Skeletal muscle tissue (tissue), 4 donors: ENCODE data around the gene RASSF7. TPM values are rescaled to one million over a fixed set of nuclear protein-coding genes. Genes with fewer than 3 reads are reported as not detected.

Experiments
- H3K27ac ChIP-seq: one replicate; pipeline ENCODE4 v1.7.0; 2013; ENCODE audit warnings: mild to moderate bottlenecking, low read depth, low read length, inconsistent platforms
- H3K27me3 ChIP-seq, 3 donors: one replicate each; pipeline ENCODE4 v1.7.0; 2013; ENCODE audit warnings: low read length in 3 of 3; ENCODE audit not compliant: control insufficient read depth in 3 of 3, insufficient read depth in 3 of 3
- H3K36me3 ChIP-seq, 3 donors: one replicate each; pipeline ENCODE4 v1.7.0; 2013; ENCODE audit warnings: low read length in 3 of 3; ENCODE audit not compliant: control insufficient read depth in 3 of 3, insufficient read depth in 3 of 3
- H3K4me1 ChIP-seq, 3 donors: one replicate each; pipeline ENCODE4 v1.7.0; 2013; ENCODE audit warnings: low read length in 3 of 3, mild to moderate bottlenecking in 3 of 3; ENCODE audit not compliant: control insufficient read depth in 3 of 3, insufficient read depth in 3 of 3
- H3K4me3 ChIP-seq, 3 donors: one replicate each; pipeline ENCODE4 v1.7.0; 2013; ENCODE audit warnings: low read length in 3 of 3
- H3K9ac ChIP-seq, 3 donors: one replicate each; pipeline ENCODE4 v1.7.0; 2013; ENCODE audit warnings: low read length in 3 of 3, mild to moderate bottlenecking in 3 of 3, moderate library complexity in 2 of 3, low read depth in 1 of 3
- H3K9me3 ChIP-seq, 3 donors: one replicate each; pipeline ENCODE4 v1.7.0; 2013; ENCODE audit warnings: low read length in 3 of 3; ENCODE audit not compliant: control insufficient read depth in 3 of 3
- total RNA-seq: library from RNA; depleted of rRNA; stranded (reverse); fragments of >200 nt; gene quantifications from one replicate; pipeline ENCODE4 v1.2.3, GENCODE V29; 2014
- donor health status: Osteomylitis.

The RASSF7 gene
- total RNA-seq, 1 donor from 2014 or later: 0.52 TPM

DNA sequence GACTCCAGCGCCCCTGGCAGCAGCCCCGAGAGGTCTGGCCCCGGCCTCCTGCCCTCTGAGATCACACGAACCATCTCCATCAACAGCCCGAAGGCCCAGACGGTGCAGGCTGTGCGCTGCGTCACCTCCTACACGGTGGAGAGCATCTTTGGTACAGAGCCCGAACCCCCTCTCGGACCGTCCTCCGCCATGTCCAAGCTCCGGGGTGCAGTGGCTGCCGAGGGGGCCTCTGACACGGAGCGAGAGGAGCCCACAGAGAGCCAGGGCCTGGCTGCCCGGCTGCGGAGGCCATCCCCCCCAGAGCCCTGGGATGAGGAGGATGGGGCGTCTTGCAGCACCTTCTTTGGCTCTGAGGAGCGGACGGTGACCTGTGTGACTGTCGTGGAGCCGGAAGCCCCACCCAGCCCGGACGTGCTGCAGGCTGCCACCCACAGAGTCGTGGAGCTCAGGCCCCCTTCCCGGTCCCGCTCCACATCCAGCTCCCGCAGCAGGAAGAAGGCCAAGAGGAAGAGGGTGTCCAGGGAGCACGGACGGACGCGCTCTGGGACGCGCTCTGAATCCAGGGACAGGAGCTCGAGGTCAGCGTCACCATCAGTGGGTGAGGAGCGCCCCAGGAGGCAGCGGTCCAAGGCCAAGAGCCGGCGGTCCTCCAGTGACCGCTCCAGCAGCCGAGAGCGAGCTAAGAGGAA, 47.3 kb downstream of the RASSF7 start:
- Histone ChIP-seq H3K9ac (no peak overlapping the region), H3K4me3 (no peak overlapping the region)

DNA sequence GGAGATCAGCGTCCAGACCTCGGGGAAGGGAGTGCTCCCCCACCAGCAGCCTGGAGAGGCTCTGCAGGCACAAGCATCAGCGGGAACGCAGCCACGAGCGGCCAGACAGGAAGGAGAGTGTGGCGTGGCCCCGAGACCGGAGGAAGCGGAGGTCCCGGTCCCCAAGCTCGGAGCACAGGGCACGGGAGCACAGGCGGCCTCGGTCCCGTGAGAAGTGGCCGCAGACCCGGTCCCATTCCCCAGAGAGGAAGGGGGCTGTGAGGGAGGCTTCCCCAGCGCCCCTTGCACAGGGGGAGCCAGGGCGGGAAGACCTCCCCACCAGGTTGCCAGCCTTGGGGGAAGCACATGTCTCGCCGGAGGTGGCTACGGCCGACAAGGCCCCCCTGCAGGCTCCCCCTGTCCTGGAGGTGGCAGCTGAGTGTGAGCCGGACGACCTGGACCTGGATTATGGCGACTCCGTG, 48.1 kb downstream of the RASSF7 start:
- H3K4me3 ChIP-seq: no peak overlapping the region
- H3K4me1 ChIP-seq: peaks cover 19 to 23% (median 21%) of the 10 kb centered on the region in 3 donors
- H3K27me3 ChIP-seq: no peaks in the 10 kb centered on the region
- peaks cover 76 to 83% (median 79%) of the 10 kb centered on the region in 3 donors for H3K36me3 ChIP-seq
- no peaks in the 10 kb centered on the region for H3K9me3 ChIP-seq
- H3K9ac ChIP-seq: no peak overlapping the region
- H3K27ac ChIP-seq: no peak overlapping the region

More for the DNA sequence above, 47.3 kb downstream of the RASSF7 start:
- Histone ChIP-seq H3K4me1 (peaks cover 14 to 18% (median 16%) of the 10 kb centered on the region in 3 donors), H3K27me3 (no peaks in the 10 kb centered on the region), H3K9me3 (no peaks in the 10 kb centered on the region), H3K36me3 (peaks cover 78 to 83% (median 83%) of the 10 kb centered on the region in 3 donors), H3K27ac (no peak overlapping the region)

DNA sequence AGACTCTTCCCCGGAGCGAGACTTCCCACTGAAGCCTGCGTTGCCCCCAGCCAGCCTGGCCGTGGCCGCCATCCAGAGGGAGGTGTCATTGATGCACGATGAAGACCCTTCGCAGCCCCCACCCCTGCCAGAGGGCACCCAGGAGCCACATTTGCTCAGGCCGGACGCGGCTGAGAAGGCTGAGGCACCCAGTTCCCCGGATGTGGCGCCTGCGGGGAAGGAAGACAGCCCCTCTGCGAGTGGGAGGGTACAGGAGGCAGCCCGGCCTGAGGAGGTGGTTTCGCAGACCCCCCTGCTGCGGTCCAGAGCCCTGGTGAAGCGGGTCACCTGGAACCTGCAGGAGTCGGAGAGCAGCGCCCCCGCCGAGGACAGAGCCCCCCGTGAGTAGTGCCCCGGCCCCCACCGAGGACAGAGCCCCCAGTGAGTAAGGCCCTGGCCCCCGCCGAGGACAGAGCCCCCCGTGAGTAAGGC, 48.6 kb downstream of the RASSF7 start:
- Histone ChIP-seq H3K27ac (no peak overlapping the region), H3K9me3 (no peaks in the 10 kb centered on the region), H3K4me3 (no peak overlapping the region), H3K27me3 (no peaks in the 10 kb centered on the region), H3K36me3 (peaks cover 71 to 79% (median 74%) of the 10 kb centered on the region in 3 donors), H3K9ac (no peak overlapping the region), H3K4me1 (peaks cover 24 to 29% (median 26%) of the 10 kb centered on the region in 3 donors)

- Histone ChIP-seq H3K27ac (no peak overlapping the region), H3K4me1 (peaks cover 33 to 38% (median 35%) of the 10 kb centered on the region in 3 donors), H3K4me3 (no peak overlapping the region), H3K27me3 (no peaks in the 10 kb centered on the region), H3K9ac (peak overlapping the region in 1 of 3 donors; percentile 8), H3K36me3 (peaks cover 63 to 72% (median 65%) of the 10 kb centered on the region in 3 donors), H3K9me3 (no peaks in the 10 kb centered on the region)
Measured at GRCh38 chr11:610146-610801, 49.5 kb downstream of the RASSF7 start.

DNA sequence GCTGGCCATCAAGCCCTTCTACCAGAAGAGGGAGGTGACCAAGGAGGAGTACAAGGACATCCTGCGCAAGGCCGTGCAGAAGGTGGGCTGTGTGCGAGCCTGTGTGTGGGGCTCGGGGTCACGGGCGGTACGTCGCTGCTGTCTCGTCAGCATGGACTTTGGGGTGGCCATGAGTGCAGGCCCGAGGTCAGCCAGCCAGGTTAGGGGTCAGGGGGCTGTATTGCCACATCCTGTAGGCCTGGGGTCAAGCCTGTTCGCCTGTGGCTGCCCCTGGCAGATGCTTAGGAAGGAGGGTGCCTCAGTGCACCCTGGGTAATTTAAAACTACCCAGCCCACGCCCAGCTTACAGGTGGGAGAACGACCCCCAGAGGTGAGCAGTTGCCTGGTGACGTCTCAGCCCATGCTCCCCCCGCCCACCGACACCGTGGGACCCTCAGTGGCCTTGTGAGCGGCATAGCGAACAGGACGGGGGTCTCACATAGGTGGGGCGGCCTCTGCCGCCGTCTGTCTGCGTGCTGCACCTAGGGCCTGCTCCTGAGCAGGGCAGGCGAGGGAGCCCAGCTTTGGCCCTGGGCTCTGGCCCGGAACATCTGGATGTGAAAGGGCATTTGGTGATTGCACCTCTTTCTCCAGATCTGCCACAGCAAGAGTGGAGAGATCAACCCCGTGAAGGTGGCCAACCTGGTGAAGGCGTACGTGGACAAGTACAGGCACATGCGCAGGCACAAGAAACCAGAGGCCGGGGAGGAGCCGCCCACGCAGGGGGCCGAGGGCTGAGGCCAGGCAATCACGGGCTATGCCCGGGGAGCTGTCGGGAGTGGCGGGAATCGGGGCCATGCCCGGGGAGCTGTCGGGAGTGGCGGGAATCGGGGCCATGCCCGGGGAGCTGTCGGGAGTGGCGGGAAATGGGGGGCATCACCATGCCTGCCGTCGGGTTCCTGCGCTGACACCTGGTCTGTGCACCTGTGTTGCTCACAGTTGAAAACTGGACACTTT, 50.5 kb downstream of the RASSF7 start:
- H3K9me3 ChIP-seq: no peaks in the 10 kb centered on the region
- peaks cover 55 to 64% (median 55%) of the 10 kb centered on the region in 3 donors for H3K36me3 ChIP-seq
- no peak overlapping the region for H3K4me3 ChIP-seq
- H3K27ac ChIP-seq: no peak overlapping the region
- H3K9ac ChIP-seq: peak overlapping the region in 1 of 3 donors; percentile 54
- H3K27me3 ChIP-seq: no peaks in the 10 kb centered on the region
- peaks cover 35 to 44% (median 37%) of the 10 kb centered on the region in 3 donors for H3K4me1 ChIP-seq

DNA sequence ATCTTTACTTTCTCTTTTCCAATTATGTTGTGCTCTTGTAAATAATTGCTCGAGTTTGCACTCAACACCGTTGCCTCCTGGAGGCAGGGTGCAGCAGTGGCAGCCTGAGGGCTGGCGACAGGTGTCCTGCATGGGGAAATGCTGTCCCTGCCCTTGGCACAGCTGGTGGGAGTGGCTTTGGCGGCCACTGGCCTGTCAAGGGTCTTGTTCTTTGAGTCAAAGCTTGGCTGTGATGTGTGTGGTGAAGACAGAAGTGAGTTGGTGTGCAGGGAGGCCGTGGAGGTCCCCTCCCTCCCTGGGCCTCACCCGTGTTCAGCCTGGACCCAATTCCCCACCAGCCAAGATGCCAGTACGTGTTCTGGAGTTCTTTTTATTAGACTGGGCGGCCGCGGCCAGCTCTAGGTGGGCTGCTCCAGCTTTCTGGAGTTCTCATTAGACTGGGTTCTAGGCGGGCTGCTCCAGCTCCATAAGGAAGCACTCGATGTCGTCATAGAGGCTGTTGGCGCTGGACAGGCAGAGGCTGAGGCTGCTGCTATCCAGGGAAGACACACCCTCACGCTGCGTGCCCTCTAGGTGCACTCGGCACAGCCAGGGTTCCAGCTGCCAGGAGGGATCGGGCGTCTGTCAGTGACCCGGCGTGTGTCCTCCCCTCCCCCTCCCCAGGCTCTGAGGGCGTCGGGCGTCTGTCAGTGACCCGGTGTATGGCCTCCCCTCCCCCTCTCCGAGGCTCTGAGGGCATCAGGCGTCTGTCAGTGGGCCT, 51.6 kb downstream of the RASSF7 start:
- H3K4me1 ChIP-seq: peaks cover 35 to 44% (median 37%) of the 10 kb centered on the region in 3 donors
- H3K4me3 ChIP-seq: peak overlapping the region in 2 of 3 donors; percentile 22 to 35
- peaks cover 44 to 54% (median 44%) of the 10 kb centered on the region in 3 donors for H3K36me3 ChIP-seq
- no peaks in the 10 kb centered on the region for H3K27me3 ChIP-seq
- H3K9ac ChIP-seq: peak overlapping the region in 1 of 3 donors; percentile 54
- peak overlapping the region; percentile 65 for H3K27ac ChIP-seq
- no peaks in the 10 kb centered on the region for H3K9me3 ChIP-seq

GRCh38 chr11:612961-613300, 52.2 kb downstream of the RASSF7 start:
- Histone ChIP-seq H3K4me3 (no peak overlapping the region), H3K27ac (peak overlapping the region; percentile 65), H3K27me3 (no peaks in the 10 kb centered on the region), H3K9ac (peak overlapping the region in 1 of 3 donors; percentile 54), H3K36me3 (peaks cover 39 to 48% (median 39%) of the 10 kb centered on the region in 3 donors), H3K9me3 (no peaks in the 10 kb centered on the region), H3K4me1 (peaks cover 35 to 44% (median 37%) of the 10 kb centered on the region in 3 donors)

- H3K4me3 ChIP-seq: no peak overlapping the region
- H3K4me1 ChIP-seq: peaks cover 35 to 44% (median 37%) of the 10 kb centered on the region in 3 donors
- no peak overlapping the region for H3K9ac ChIP-seq
- peaks cover 33 to 44% (median 39%) of the 10 kb centered on the region in 3 donors for H3K36me3 ChIP-seq
- no peaks in the 10 kb centered on the region for H3K27me3 ChIP-seq
- H3K9me3 ChIP-seq: no peaks in the 10 kb centered on the region
- H3K27ac ChIP-seq: peak overlapping the region; percentile 65
Measured at GRCh38 chr11:613369-613968, 52.7 kb downstream of the RASSF7 start.
